ENCODE measurements around the gene ZC3H7B. TPM values are rescaled to one million over a fixed set of nuclear protein-coding genes. Genes with fewer than 3 reads are reported as not detected.

ZC3H7B gene
- total RNA-seq, 1 experiment from 2014 or later, result 53.4 TPM

GRCh38 chr22:41340357-41340756 lies 39.0 kb downstream of the ZC3H7B start:
- Mint-ChIP-seq H3K27ac (ENCODE audit: low read depth, unreplicated experiment) (no peak overlapping the region), H3K36me3 (ENCODE audit: insufficient read depth, unreplicated experiment) (peaks cover 64% of the 10 kb centered on the region), H3K27me3 (ENCODE audit: insufficient read depth, unreplicated experiment) (no peaks in the 10 kb centered on the region), H3K4me1 (ENCODE audit: insufficient read depth, unreplicated experiment) (no peaks in the 10 kb centered on the region), H3K9me3 (ENCODE audit: unreplicated experiment) (no peaks in the 10 kb centered on the region), H3K4me3 (ENCODE audit: unreplicated experiment) (no peak overlapping the region)
- ChIA-PET CTCF (no interaction called here), POLR2A (no interaction called here)
- intact Hi-C loops (cut with micrococcal nuclease), result no loop called here
- DNase-seq (ENCODE audit: unreplicated experiment), result no peak
- no TSS peak for BruUV-seq (replicated peaks)
- TF ChIP-seq, protein P1, sequence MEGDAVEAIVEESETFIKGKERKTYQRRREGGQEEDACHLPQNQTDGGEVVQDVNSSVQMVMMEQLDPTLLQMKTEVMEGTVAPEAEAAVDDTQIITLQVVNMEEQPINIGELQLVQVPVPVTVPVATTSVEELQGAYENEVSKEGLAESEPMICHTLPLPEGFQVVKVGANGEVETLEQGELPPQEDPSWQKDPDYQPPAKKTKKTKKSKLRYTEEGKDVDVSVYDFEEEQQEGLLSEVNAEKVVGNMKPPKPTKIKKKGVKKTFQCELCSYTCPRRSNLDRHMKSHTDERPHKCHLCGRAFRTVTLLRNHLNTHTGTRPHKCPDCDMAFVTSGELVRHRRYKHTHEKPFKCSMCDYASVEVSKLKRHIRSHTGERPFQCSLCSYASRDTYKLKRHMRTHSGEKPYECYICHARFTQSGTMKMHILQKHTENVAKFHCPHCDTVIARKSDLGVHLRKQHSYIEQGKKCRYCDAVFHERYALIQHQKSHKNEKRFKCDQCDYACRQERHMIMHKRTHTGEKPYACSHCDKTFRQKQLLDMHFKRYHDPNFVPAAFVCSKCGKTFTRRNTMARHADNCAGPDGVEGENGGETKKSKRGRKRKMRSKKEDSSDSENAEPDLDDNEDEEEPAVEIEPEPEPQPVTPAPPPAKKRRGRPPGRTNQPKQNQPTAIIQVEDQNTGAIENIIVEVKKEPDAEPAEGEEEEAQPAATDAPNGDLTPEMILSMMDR (IDR thresholded peaks at IDR 0.05; ENCODE audit: unreplicated experiment), result no peak

GRCh38 chr22:41341012-41341411 lies 39.7 kb downstream of the ZC3H7B start:
- H3K4me3 Mint-ChIP-seq (ENCODE audit: unreplicated experiment), result no peak overlapping the region
- intact Hi-C loops (cut with micrococcal nuclease), result no loop called here
- no peaks in the 10 kb centered on the region for H3K4me1 Mint-ChIP-seq (ENCODE audit: insufficient read depth, unreplicated experiment)

DNA sequence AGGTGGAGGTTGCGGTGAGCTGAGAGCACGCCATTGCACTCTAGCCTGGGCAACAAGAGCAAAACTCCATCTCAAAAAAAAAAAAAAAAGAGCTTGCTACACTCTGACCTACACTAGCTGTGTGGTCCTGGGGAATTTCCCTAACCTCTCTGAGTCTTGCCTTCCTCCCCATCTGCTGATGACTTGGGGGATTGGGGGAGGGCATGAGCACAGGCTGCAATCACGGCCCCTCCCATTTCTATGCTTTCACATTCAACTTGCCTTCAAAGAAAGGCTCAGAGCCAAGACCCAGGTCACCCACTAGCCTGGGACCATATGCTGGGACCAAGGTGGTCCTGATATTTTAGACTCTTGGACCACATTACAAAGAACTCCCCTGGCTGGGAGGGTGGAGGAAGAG lies 40.7 kb downstream of the ZC3H7B start:
- POLR2A ChIA-PET, result no interaction called here
- TF ChIP-seq, protein P1 (IDR thresholded peaks at IDR 0.05; ENCODE audit: unreplicated experiment), result no peak
- Mint-ChIP-seq H3K4me3 (ENCODE audit: unreplicated experiment) (no peak overlapping the region), H3K4me1 (ENCODE audit: insufficient read depth, unreplicated experiment) (no peaks in the 10 kb centered on the region), H3K9me3 (ENCODE audit: unreplicated experiment) (no peaks in the 10 kb centered on the region), H3K27ac (ENCODE audit: low read depth, unreplicated experiment) (no peak overlapping the region), H3K27me3 (ENCODE audit: insufficient read depth, unreplicated experiment) (no peaks in the 10 kb centered on the region), H3K36me3 (ENCODE audit: insufficient read depth, unreplicated experiment) (peaks cover 66% of the 10 kb centered on the region)
- intact Hi-C loops (cut with micrococcal nuclease), result no loop called here
- BruUV-seq (replicated peaks), result no TSS peak
- CTCF ChIA-PET, result no interaction called here
- DNase-seq (ENCODE audit: unreplicated experiment), result no peak

More at GRCh38 chr22:41341012-41341411, 39.7 kb downstream of the ZC3H7B start:
- no peaks in the 10 kb centered on the region for H3K9me3 Mint-ChIP-seq (ENCODE audit: unreplicated experiment)
- TF ChIP-seq, protein P1 (IDR thresholded peaks at IDR 0.05; ENCODE audit: unreplicated experiment), result no peak
- H3K27ac Mint-ChIP-seq (ENCODE audit: low read depth, unreplicated experiment), result no peak overlapping the region
- POLR2A ChIA-PET, result no interaction called here
- CTCF ChIA-PET, result no interaction called here
- H3K27me3 Mint-ChIP-seq (ENCODE audit: insufficient read depth, unreplicated experiment), result no peaks in the 10 kb centered on the region
- DNase-seq (ENCODE audit: unreplicated experiment), result no peak
- no TSS peak for BruUV-seq (replicated peaks)
- H3K36me3 Mint-ChIP-seq (ENCODE audit: insufficient read depth, unreplicated experiment), result peaks cover 65% of the 10 kb centered on the region

DNA sequence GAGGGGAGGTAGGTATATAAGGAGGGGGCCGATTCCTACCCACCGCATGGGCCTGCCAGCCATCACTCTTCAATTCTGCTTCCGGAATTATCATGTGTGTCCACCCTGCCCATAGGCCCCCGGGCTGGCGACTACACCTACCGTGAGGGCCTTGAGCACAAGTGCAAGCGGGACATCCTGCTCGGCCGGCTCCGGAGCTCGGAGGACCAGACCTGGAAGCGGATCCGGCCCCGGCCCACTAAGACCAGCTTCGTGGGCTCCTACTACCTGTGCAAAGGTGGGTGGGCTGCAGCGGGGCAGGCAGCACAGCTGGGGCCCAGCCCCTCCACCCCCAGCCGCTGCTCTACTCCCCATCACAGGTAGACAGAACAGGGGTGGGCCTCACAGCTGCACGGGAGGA lies 42.0 kb downstream of the ZC3H7B start:
- ChIA-PET CTCF (no interaction called here), POLR2A (no interaction called here)
- H3K4me1 Mint-ChIP-seq (ENCODE audit: insufficient read depth, unreplicated experiment), result no peaks in the 10 kb centered on the region
- peaks cover 75% of the 10 kb centered on the region for H3K36me3 Mint-ChIP-seq (ENCODE audit: insufficient read depth, unreplicated experiment)
- BruUV-seq (replicated peaks), result no TSS peak
- intact Hi-C loops (cut with micrococcal nuclease), result no loop called here
- no peaks in the 10 kb centered on the region for H3K9me3 Mint-ChIP-seq (ENCODE audit: unreplicated experiment)
- no peaks in the 10 kb centered on the region for H3K27me3 Mint-ChIP-seq (ENCODE audit: insufficient read depth, unreplicated experiment)
- H3K4me3 Mint-ChIP-seq (ENCODE audit: unreplicated experiment), result no peak overlapping the region
- no peak for DNase-seq (ENCODE audit: unreplicated experiment)
- TF ChIP-seq, protein P1 (IDR thresholded peaks at IDR 0.05; ENCODE audit: unreplicated experiment), result no peak
- H3K27ac Mint-ChIP-seq (ENCODE audit: low read depth, unreplicated experiment), result no peak overlapping the region

Measured in MCF 10A (cell line).